Esophagus muscularis mucosa (tissue), 4 donors: ENCODE data around the gene CHMP6.

Experiments
- EP300 ChIP-seq: sonication (generic); formaldehyde crosslinking; IDR thresholded peaks from one replicate; pipeline ENCODE4 v1.6.1; 2017; ENCODE audit warnings: antibody characterized with exemption
- POLR2A ChIP-seq: fragments of 450-650 bp; IDR thresholded peaks from one replicate; pipeline ENCODE4 v1.6.1; 2017; ENCODE audit warnings: antibody characterized with exemption, moderate library complexity, mild to moderate bottlenecking, low read depth
- POLR2AphosphoS5 ChIP-seq, 2 donors: sonication (generic); formaldehyde crosslinking; IDR thresholded peaks; one replicate each; pipeline ENCODE4 v1.6.1; 2017; ENCODE audit warnings: antibody characterized with exemption in 2 of 2
- TF ChIP-seq, protein P1 (sequence below), 3 experiments: fragments of 200-600 bp in 2 of 3; fragments of 450-650 bp in 1 of 3; sonication (generic) in 2 of 3; IDR thresholded peaks; one replicate each; pipeline ENCODE4 v1.5.1; 2017 to 2019; ENCODE audit warnings: antibody characterized with exemption in 3 of 3, mild to moderate bottlenecking in 2 of 3, moderate library complexity in 1 of 3

DNA sequence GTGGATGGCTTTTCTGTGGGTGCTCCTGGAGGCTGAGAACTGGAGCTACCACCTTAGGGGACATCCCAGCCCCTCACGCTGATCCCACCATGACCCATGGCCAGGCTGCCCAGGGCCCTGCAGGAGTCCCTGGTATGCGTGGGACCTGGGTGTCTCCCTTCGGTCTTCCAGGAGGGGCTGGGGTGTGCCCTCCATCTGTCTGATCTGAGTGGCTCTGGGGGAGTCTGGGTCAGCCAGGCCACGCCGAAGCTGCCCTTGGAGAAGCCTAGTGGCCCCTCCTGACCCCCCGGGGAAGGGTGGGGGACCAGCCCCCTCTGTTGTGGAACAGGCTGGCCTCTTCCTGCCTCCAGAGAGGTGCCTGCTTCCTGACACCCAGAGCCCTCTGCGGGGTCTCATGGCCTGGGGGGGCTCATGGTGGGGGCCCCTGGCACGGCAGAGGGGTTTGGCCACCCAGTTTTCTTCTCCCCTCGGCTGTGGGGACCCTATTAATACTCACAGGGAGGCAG is 54.0 kb downstream of the CHMP6 start:
- TF ChIP-seq, protein P1, sequence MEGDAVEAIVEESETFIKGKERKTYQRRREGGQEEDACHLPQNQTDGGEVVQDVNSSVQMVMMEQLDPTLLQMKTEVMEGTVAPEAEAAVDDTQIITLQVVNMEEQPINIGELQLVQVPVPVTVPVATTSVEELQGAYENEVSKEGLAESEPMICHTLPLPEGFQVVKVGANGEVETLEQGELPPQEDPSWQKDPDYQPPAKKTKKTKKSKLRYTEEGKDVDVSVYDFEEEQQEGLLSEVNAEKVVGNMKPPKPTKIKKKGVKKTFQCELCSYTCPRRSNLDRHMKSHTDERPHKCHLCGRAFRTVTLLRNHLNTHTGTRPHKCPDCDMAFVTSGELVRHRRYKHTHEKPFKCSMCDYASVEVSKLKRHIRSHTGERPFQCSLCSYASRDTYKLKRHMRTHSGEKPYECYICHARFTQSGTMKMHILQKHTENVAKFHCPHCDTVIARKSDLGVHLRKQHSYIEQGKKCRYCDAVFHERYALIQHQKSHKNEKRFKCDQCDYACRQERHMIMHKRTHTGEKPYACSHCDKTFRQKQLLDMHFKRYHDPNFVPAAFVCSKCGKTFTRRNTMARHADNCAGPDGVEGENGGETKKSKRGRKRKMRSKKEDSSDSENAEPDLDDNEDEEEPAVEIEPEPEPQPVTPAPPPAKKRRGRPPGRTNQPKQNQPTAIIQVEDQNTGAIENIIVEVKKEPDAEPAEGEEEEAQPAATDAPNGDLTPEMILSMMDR (IDR thresholded peaks at IDR 0.05): no peak
- TF ChIP-seq POLR2A: no peak
- TF ChIP-seq POLR2AphosphoS5 (IDR thresholded peaks at IDR 0.05): no peak
- TF ChIP-seq EP300: no peak
